ENCODE measurements around the gene ARID3A. TPM values are rescaled to one million over a fixed set of nuclear protein-coding genes. Genes with fewer than 3 reads are reported as not detected.
"Not testable (repeated sequence)": the region's sequence is repeated elsewhere in the genome, so short reads cannot be mapped to it uniquely, and the experiment has no call there.

Gene ARID3A, protein sequence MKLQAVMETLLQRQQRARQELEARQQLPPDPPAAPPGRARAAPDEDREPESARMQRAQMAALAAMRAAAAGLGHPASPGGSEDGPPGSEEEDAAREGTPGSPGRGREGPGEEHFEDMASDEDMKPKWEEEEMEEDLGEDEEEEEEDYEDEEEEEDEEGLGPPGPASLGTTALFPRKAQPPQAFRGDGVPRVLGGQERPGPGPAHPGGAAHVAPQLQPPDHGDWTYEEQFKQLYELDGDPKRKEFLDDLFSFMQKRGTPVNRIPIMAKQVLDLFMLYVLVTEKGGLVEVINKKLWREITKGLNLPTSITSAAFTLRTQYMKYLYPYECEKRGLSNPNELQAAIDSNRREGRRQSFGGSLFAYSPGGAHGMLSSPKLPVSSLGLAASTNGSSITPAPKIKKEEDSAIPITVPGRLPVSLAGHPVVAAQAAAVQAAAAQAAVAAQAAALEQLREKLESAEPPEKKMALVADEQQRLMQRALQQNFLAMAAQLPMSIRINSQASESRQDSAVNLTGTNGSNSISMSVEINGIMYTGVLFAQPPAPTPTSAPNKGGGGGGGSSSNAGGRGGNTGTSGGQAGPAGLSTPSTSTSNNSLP
- total RNA-seq, result 9.0 and 9.7 TPM in 2 replicates

DNA sequence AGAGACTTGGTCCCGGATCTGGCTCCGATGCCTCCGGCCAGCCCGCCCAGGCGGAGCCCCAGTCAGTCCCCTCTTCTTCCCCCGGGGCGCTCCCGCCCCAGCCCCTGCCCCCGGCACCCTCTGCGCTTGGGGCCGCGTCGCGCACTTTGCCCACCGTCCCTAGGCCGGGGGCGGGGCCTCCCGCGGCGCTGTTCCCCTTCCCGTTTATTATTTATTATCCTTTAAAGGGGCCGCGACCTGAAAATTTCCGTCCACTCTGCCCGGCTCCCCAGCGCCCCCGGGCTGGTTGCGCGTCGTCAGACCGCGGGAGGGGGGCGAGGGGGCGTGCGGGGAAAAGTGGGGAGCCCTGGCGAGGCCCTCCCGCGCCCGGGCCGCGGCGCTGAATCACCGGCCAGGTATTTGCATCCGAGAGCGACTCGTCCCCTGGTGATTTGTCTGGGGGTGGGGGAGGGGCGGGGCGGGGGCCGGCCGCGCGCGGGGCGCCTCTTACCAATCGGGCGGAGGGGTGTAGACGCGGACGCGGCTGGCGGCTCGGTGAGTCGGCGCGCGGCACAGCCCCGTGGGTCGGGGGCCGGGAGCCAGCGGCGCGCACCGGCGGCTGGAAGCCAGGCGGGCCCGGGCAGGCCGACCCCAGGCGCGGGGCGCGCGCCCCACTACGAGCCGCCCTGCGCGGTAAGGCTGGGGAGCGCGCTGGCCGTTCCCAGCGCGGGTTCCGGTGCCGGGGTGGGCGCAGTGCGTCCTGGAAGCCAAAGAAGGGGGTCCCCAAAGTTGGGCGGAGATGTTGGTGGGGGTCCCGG, at the start of gene ARID3A:
ARID3A (plus strand) TSS at position 510 of the 797 bp plus-strand sequence. CDS start 3,494 bp downstream, outside the sequence.
- DNase-seq, result peak; percentile 81

DNA sequence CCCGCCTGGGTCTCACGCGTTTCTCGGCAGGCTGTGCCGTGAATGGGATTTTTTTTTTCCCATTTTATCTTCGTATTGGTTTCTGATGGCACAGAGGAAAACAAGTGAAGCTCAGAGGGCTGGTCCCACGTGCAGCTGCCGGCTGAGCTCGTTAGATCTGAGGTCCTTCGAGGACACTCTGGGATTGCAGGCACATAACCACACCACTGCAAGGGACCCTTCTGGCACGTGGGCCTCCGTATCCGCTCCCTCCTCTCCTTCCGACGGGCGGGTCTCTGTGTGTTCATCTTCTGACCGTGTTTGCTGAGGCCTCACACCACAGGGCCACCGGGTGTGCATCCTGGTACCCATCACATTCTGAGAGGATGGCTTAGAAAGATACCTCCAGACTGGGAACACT, 49.7 kb upstream of the ARID3A start:
- DNase-seq, result no peak

DNA sequence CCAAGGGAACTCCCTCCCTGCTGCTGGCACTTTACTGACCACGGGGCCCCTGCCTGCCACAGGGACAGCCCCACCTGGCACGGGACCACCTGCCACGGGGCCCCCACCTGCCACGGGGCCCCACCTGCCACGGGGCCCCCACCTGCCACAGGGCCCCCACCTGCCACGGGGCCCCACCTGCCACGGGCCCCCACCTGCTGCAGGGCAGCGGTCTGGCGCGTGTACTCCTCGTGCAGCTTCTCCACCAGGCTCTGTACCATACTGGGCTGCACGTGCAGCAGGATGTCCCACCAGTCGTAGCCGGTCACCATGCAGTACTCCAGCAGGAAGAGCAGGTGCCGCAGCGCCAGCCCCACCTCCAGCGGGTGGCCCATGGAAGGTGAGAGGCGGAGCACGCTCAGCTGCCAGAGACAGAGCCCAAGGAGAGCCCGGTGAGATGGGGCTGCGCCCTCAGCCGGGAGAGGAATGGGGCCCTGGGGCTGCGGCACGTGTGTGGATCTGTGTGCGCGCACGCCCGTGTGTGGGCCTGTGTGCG, 49.0 kb upstream of the ARID3A start:
- DNase-seq, result no peak

DNA sequence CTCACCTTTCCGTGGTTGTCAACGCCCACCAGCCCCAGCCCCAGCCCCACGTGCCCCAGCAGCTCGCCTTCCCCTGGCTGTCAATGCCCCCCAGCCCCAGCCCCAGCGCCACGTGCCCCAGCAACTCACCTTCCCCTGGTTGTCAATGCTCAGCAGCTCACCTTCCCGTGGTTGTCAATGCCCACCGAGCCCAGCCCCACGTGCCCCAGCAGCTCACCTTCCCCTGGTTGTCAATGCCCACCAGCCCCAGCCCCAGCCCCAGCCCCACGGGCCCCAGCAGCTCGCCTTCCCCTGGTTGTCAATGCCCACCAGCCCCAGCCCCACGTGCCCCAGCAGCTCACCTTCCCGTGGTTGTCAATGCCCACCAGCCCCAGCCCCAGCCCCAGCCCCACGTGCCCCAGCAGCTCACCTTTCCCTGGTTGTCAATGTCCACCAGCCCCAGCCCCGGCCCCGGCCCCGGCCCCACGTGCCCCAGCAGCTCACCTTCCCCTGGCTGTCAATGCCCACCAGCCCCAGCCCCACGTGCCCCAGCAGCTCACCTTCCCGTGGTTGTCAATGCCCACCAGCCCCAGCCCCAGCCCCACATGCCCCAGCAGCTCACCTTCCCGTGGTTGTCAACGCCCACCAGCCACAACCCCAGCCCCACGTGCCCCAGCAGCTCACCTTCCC, 47.7 kb upstream of the ARID3A start:
- not testable (repeated sequence) for DNase-seq

DNA sequence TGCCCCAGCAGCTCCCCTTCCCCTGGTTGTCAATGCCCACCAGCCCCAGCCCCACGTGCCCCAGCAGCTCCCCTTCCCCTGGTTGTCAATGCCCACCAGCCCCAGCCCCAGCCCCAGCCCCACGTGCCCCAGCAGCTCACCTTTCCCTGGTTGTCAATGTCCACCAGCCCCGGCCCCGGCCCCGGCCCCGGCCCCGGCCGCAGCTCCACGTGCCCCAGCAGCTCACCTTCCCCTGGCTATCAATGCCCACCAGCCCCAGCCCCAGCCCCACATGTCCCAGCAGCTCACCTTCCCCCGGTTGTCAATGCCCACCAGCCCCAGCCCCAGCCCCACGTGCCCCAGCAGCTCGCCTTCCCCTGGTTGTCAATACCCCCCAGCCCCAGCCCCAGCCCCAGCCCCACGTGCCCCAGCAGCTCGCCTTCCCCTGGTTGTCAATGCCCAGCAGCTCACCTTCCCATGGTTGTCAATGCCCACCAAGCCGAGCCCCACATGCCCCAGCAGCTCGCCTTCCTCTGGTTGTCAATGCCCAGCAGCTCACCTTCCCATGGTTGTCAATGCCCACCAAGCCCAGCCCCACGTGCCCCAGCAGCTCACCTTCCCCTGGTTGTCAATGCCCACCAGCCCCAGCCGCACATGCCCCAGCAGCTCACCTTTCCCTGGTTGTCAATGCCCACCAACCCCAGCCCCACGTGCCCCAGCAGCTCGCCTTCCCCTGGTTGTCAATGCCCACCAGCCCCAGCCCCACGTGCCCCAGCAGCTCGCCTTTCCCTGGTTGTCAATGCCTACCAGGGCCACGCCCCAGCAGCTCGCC, 46.9 kb upstream of the ARID3A start:
- DNase-seq, result not testable (repeated sequence)

DNA sequence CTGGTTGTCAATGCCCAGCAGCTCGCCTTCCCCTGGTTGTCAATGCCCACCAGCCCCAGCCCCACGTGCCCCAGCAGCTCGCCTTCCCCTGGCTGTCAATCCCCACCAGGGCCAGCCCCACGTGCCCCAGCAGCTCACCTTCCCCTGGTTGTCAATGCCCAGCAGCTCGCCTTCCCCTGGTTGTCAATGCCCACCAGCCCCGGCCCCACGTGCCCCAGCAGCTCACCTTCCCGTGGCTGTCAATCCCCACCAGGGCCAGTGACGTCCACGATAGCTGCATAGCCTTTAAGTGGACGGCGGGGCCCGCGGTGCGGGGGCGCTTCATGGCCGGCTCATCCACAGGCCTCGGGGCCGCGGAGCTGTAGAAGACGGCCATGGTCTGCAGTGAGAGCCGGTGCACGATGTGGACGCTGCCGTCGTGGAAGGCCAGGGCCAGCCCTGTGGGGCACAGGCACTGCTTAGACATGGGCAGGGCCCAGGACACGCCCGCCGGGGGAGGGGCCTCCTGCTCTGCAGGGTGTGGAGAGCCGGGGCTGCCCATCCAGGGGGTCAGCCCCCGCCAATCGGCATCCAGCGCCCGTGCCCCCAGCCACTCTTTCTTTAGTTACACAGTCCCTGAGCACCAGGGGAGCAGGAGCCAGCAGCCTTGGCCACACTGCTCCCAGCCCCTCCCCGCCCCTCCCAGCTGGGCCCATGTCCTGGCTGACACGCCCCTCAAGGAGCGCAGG, 46.0 kb upstream of the ARID3A start:
- no peak for DNase-seq

DNA sequence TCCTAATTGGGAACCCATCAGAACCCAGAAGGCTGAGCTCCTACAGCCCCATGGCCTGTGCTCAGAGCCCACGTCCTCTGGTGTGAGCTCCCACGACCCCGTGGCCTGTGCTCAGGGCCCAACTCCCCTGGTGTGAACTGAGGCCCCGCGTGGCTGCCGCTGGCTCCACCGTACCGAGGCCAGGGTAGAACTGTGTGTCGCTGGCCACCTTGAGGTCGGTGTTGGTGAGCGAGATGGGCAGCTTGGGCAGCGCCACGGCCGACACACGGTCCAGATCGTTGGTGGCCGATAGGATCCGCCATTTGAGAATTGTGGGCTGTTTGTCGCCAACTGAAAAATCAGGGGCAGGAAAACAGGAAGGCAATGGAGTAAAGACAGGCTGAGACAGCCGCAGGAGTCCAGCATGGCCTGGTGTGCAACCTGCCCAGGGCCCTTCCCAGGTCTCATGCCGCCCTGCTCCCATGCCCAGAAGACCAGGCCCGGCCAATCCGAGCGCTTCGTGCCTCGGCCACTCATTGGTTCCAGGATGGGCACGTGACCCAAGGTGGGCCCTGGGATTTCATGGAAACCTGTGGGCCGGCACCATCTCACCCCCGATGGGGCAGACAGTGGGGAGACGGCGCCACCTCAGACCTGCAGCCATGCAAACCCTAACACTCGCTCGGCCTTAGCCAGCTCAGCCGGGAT, 44.3 kb upstream of the ARID3A start:
- DNase-seq, result no peak

DNA sequence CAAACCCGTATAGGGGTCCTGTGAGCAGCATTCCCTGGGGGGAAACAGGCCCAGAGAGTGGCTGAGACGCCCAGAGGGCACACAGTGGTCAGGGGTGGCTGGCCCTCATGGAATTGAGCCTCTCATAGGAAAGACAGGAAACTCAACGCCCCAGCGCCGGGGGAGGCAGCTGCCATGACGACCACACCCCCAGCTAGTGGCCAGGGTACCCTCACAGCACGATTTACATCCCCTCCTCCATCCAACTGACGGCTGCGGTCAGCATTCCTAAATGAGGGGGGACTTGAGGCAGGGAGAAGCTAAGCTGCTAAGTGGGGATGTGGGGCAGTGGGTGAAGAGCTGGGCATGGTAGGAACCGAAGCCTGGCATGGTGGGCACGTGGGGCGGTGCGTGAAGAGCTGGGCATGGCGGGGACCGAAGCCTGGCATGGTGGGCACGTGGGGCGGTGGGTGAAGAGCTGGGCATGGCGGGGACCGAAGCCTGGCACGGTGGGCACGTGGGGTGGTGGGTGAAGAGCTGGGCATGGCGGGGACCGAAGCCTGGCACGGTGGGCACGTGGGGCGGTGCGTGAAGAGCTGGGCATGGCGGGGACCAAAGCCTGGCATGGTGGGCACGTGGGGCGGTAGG, 42.9 kb upstream of the ARID3A start:
- no peak for DNase-seq

DNA sequence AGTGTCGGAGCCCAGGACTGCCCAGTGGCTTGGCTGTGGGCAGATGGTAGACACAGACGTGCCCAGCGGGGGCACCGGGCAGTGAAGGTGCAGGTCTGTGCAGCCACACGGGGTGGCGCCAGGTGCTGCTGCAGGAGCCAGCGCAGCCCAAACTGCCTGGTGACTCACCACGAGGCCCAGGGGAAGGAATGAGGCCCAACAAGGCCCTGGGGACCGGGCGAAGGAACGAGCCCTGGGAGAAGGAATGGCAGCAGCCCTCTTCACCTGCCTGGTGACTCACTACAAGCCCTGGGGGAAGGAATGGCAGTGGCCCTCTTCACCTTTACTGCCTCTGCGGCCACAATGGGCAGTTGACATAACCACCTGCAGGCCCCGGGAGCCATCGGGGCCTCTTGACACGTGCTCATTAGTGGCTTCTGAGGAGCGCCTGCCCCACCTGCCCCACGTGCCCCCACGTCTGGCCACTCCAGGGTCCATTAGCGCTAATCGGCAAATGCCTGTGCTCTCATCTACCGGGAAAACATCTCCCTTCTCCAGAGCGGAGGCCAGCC, 42.1 kb upstream of the ARID3A start:
- no peak for DNase-seq

DNA sequence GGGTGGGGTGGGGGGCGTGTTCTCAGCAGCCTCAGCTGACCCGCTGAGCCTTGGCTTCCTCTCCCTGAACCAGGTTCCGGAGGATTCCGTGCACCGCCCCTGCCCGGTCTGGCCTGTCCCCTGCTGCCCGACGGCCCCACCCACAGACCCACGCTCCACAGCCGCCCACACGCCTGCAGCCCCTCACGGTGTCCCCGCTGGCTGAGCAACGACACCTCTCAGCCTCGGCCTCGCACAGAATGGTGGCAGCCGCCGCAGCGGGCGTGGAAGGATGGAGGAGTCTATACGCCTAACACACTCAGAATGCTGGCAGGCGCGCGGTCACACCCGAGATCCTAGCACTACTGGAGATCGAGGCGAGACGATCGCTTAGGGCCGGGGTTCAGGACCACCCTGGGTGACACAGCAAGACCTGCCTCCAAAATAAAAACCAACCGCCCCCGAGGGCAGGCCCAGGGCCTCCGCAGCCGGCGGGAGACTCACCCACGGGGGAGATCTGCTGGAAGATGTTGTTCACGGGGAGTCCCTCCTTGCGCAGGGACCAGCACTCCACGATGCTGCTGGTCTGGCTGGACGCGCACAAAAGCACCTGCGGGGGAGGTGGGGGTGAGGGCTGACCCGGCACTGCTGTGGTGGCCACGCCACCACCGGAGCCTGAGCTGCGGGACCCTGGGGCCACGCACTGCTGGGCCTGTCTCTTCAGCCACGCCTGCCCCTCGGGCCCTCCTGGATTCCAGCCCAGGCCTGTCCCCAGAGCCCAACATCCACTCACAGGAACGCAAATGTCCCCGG, 41.2 kb upstream of the ARID3A start:
- no peak for DNase-seq

DNA sequence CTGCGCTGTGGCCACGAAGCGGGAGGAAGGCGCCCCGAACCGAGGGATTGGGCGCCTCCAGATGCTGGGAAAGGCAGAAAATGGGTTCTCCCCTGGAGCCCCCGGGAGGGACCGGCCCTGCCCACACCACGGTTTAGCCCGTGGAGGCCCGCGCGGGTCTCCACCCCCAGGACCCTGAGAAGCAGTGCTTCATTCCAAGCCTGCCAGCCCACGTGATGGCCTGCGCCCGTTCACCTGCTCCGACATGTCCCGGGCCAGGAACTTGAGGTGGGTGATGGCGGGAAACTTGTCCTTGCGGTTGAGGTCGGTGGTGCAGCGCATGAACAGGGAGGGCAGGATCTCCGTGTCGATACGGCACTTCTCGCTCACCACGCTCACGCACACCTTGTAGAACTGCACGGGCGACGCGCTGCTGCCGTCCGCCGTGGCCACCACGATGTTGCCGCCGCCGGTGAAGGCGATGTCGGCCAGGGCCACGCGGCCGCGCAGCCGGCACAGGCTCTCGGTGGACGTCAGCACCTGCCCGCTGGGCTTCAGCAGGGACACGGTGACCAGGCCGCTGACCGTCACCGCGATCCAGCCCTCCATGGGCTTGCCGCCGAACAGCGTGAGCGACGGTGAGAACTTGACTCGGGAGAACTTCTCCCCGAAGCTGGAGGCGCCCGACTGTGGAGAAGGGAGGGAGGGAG, 40.2 kb upstream of the ARID3A start:
- no peak for DNase-seq

DNA sequence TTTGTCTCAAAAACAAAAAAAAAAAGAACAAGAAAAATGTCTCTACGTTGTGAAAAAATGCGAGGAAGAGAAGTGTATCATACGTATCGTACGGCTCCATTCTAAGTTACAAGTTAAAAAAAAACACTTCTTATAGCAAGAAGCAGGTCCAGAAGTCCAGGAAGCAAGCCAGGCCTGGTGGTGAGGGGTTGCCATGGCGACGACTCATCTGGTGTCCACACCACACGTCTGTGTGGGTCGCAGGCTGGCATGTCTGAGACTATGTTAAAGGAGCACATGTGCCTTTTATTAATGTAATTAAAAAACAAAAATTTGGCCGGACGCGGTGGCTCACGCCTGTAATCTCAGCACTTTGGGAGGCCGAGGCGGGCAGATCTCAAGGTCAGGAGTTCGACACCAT, 38.8 kb upstream of the ARID3A start:
- peak; percentile 42 for DNase-seq

DNA sequence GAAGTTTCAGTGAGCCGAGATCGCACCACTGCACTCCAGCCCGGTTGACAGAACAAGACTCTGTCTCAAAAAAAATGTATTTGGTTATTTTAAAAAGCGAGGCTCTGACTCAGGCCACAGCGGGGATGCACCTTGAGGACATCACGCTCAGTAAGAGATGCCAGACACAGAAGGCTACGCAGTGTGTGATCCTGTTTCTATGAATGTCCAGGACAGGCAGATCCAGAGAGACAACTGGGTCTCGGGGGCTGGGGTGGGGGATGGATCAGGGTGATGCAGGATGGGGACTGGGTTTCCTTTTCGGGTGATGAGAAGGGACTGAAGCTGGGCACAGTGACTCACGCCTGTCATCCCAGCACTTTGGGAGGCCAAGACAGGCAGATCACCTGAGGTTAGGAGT, 38.2 kb upstream of the ARID3A start:
- no peak for DNase-seq

DNA sequence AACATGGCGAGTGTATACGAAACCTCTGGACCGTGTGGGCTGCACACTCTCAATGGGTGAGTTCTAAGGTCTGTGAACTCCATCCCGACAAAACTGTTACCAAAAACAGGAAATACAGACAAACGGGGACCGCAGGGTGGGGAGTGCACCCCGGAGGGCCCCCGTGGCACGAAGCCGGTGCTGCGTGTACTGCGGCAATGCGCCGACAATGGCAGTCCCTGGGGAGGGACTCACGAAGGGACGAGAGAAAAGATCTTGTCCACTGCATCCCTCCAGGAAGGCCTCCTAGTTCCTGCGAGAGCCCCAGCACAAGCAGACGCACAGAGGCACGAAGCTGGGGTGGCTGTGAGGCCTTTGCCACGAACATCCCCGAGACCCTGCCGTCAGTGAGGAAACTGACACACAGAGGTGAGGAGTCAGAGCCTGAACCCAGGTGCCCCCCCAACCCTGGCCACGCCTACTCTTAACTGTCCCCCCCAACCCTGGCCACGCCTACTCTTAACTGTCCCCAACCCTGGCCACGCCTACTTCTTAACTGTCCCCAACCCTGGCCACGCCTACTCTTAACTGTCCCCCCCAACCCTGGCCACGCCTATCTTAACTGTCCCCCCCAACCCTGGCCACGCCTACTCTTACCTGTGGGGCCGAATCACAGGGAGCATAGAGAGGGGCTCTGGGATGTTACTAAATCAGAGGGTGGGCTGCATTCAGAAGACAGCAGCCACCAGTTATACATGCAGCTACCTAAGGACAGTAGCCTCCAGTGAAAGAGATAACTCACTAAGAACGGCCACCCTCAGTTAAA, 37.1 kb upstream of the ARID3A start:
- DNase-seq, result no peak

DNA sequence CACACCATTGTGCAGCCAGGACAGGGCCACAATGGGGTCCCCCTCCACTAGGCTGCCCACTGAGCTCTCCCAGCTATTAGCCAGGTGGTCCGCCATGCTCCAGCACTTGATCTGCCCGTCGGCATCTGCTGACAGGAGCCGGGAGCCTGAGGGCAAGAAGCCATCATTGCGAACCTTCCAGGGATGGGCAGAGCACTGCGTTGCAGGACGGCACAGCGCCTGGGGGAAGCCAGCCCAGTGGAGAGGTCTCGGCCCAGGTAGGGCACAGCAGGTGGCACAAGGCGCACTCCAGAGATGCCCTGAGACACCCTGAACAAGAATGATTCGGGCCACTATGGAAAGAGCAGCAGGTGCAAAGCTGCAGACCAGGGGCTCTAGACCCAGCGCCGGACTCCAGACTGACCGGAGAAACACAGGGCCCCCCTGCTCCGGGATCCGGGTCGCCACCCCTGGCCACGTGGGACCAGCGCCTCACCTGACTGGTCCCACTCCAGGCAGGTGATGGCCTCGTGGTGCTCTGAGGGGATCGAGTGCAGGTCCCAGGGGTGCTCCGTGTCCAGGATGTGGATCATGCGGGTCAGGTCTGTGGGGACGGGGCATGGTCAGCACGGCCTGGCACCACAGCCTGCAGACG, 36.1 kb upstream of the ARID3A start:
- no peak for DNase-seq

DNA sequence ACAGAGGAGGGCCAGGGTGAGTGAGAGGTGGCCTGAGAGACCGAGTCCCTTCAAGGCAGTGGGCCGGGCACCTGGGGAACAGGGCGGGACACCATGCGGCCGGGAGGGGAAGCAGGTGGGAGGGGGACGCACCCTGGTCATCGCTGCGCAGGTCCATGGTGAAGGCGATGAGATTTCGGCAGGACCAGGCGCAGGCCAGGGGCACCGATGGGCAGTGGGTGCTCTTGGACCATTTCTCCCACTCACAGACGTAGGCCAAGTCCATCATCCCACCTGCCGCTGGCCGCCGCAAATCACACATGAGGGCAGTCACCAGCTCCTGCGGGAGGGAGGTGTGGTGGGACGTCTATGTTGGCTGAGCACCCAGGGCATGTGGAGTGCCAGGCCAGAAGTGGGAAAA, 35.0 kb upstream of the ARID3A start:
- no peak for DNase-seq
